MM.1S (cell line): ENCODE measurements around the gene TRPC6.

ENCODE experiments used
- CTCF ChIP-seq: fragments of 300-600 bp; sonication (generic); IDR thresholded peaks from 2 replicates; pipeline ENCODE4 v1.5.1; 2016; ENCODE audit warnings: antibody characterized with exemption, low read length, mixed read lengths
- EZH2 ChIP-seq: fragments of 300-600 bp; sonication (generic); optimal IDR thresholded peaks from 2 replicates; pipeline ENCODE3; 2017; ENCODE audit warnings: low read depth, mild to moderate bottlenecking, antibody characterized with exemption, low read length, mixed read lengths
- EZH2phosphoT487 ChIP-seq: fragments of 300-600 bp; sonication (generic); IDR thresholded peaks from 2 replicates; pipeline ENCODE4 v1.6.1; 2018; ENCODE audit warnings: antibody characterized with exemption, low read length

GRCh38 chr11:101584129-101584515 is 315 bp upstream of the TRPC6 start:
- TF ChIP-seq CTCF = no peak
- TF ChIP-seq EZH2 = no peak
- no peak for TF ChIP-seq EZH2phosphoT487
